A673 (cell line): ENCODE measurements around the gene MDH1.
"Not testable (repeated sequence)": the region's sequence is repeated elsewhere in the genome, so short reads cannot be mapped to it uniquely, and the experiment has no call there.

Source experiments
- EZH2 ChIP-seq: fragments of 200-600 bp; sonication (generic); IDR thresholded peaks from 2 replicates; pipeline ENCODE4 v1.6.1; 2017; ENCODE audit warnings: borderline replicate concordance, low read depth, mild to moderate bottlenecking, mixed read lengths, antibody characterized with exemption, low read length; ENCODE audit not compliant: poor library complexity, severe bottlenecking
- TF ChIP-seq, protein P1 (sequence below): fragments of 300-800, 200-600 bp; sonication (generic); conservative IDR thresholded peaks from 2 replicates; pipeline ENCODE4 v1.5.1; 2017; ENCODE audit warnings: low read depth, mild to moderate bottlenecking, antibody characterized with exemption, low read length, moderate library complexity, mixed read lengths

DNA sequence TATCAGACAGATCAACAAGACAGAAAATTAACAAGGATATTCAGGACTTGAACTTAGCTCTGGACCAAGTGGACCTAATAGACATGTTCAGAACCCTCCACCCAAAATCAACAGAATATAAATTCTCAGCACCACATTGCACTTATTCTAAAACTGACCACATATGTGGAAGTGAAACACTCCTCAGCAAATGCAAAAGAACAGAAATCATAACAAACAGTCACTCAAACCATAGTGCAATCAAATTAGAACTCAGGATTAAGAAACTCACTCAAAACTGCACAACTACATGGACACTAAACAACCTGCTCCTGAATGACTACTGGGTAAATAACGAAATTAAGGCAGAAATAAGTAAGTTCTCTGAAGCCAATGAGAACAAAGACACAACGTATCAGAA lies 35.0 kb downstream of the MDH1 start:
- TF ChIP-seq EZH2 = not testable (repeated sequence)
- TF ChIP-seq, protein P1, sequence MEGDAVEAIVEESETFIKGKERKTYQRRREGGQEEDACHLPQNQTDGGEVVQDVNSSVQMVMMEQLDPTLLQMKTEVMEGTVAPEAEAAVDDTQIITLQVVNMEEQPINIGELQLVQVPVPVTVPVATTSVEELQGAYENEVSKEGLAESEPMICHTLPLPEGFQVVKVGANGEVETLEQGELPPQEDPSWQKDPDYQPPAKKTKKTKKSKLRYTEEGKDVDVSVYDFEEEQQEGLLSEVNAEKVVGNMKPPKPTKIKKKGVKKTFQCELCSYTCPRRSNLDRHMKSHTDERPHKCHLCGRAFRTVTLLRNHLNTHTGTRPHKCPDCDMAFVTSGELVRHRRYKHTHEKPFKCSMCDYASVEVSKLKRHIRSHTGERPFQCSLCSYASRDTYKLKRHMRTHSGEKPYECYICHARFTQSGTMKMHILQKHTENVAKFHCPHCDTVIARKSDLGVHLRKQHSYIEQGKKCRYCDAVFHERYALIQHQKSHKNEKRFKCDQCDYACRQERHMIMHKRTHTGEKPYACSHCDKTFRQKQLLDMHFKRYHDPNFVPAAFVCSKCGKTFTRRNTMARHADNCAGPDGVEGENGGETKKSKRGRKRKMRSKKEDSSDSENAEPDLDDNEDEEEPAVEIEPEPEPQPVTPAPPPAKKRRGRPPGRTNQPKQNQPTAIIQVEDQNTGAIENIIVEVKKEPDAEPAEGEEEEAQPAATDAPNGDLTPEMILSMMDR = not testable (repeated sequence)
